ENCODE measurements around the gene B4GALT3.

Gene B4GALT3

GRCh38 chr1:161159913-161160243 is 17.4 kb downstream of the B4GALT3 start:
- DNase-seq = no peak

- DNase-seq = peak; percentile 94
Observed at GRCh38 chr1:161159087-161159912, 18.0 kb downstream of the B4GALT3 start, which contains the start of gene USP21. TSS of gene USP21 (plus strand) at chr1:161159500. CDS start at chr1:161160641, 1,141 bp downstream.

DNA sequence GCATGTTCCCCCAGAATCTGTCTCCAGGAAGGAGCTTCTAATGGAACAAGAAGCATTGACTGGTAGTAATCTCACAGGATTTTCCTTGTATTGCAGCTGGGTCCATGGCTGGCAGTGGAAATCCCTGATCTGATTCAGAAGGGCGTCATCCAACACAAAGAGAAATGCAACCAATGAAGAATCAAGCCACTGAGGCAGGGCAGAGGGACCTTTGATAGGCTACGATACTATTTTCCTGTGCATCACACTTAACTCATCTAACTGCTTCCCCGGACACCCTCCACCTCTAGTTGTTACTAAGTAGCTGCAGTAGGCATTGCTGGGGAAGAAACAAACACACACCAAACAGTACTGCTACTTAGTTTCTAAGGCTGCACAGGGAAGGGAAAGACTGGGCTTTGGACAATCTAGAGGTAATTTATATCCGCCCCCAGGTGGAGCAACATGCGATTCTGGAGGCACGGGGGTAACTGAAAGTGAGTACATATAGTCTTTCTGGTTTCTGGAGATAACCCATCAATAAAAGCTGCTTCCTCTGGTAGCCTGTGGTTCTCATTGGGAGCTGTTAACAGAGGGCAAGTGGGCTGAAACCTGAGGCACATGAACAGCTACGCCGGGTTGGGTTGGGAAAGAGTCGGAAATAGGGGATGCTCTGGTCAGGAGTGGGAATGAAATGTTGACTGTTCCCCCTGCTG is 18.8 kb downstream of the B4GALT3 start:
- no peak for DNase-seq

- DNase-seq = no peak
Observed at GRCh38 chr1:161157867-161158266, 19.4 kb downstream of the B4GALT3 start.

DNA sequence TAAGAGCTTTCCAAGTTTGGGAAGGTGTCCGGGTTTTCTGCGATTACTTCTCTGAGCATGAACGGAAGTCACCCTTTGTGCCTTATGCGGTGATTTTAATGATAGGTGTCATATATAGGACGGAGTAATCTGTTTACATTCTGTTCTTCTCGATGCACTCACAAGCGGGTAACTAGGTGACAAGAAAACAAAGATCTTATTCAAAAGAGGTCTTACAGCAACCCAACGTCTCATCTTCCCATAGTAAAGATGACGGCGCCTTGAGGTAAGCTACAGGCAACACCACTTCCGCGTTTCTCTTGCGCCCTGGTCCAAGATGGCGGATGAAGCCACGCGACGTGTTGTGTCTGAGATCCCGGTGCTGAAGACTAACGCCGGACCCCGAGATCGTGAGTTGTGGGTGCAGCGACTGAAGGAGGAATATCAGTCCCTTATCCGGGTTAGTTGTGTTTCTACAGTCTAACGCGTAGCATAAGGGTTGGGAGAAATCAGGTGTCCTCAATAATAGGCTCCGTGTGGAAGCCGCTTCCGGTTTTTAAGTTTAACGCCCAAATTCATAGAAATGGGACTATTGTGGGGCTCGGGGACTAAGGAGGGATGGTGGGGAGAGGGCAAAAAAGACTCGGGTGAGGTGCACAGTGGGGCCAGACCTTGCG is 23.5 kb downstream of the B4GALT3 start, which contains the start of gene UFC1:
TSS of gene UFC1 (plus strand) at position 297 of the 656 bp plus-strand sequence. CDS start at position 317, 20 bp downstream.
- DNase-seq = peak; percentile 85

- no peak for DNase-seq
Observed at GRCh38 chr1:161153176-161153575, 24.1 kb downstream of the B4GALT3 start.

GRCh38 chr1:161145832-161146231 is 31.5 kb downstream of the B4GALT3 start:
- no peak for DNase-seq

DNA sequence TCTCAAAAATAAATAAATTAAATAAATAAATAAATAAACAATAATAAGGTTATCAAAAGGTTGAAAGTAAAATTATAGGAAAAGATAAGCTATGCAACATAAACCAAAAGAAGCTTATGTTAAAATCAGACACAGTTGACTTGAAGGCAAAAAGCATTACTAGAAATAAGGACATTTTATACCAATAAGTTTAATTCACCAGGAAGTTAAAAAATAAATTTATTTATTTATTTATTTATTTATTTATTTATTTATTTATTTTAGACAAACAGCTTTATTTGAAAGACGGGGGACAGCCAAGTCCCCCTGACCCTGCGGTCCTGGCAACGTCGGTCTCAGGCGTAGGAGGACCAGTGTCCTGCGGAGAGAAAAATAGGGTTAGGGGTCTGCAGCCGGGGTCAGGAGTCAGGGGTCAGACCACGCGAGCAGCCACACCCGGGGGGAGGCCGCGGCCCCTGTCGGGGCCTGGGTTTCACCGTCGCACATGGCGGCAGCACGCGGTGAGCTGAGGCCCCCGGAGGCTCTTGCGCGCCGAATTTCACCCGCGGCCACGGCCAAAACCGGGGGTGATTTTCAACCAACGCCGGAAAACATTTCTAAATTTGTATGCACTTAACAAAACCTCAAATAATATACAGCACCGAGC is 36.4 kb downstream of the B4GALT3 start:
- DNase-seq = no peak

DNA sequence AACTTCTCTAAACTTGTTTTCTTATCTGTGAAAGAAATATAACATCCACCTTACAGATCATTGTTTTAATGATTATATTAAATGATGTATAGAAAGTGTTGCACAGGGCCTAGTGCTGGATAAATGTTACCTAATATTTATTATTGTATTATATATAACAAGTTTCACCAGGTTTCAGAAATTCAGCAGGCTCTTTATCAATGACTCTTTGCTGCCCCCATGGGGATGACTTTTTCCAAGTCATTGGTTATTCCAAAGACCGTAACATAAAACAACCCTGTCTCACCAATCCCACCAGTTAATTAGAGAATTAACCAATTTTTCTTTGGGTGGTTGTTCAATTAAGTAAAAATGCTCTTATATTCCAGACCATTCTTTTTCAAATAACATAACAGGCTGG is 37.5 kb downstream of the B4GALT3 start:
- peak; percentile 54 for DNase-seq

DNA sequence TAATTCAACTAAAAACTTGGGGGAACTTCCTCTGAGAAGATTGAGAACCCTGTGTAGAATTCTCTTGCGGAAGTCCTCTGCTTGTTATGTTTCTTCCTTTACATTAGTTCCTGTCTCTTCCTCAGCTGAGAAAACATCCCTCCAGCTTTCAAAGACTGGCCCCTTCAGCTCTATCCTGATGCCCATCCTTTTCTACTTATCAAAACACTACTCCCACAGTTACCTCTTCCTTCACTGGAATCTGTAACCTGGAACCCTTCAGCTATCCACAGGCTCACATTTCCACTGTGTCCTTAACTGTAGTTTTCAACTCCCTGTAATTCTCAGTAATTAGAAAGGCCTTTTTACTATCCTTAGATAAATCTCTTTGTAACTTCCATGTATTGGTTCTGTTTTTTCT is 38.9 kb downstream of the B4GALT3 start:
- DNase-seq = no peak

DNA sequence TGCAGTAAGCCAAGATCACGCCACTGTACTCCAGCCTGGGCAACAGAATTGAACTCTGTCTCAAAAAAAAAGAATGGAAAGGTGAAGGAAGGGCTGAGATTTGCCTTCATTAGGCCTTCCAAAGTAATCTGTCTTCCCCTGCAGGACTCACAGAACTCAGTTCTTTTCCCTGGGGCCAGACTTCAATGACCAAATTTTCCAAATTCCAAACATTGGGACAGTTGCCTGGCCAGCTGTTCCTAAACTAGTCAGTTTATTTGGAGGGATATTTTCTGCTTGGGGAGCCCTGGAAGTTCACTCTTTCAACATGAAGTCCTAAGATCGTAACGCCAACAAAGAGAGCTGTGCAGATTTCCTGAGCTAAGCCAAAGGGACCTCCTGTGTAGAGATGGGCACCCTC is 39.4 kb downstream of the B4GALT3 start:
- no peak for DNase-seq

DNA sequence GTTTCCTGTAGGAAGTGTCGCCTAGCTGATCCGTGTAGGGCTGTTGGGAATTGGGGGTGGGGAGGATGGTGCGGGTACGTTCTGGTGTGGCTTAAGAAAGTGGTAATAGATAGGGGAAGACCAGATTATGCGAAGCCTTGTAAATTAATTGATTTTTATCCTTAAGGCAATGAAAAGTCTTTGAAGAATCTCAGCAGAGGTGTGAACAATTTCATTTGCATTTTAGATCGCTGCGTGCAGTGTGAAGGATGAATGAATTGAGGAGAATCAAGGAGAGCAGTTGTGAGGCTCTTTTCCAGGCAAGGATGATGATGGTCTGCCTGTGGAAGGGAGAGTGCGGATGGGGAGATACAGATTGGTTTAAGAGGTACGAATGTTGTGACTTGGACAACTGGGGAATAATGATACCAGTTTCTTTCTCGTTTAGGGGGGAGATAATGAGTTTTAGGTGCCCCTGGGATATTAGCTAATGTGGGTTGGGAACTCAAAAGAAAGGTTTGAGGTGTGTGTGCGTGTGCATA is 44.0 kb downstream of the B4GALT3 start:
- DNase-seq = no peak

DNA sequence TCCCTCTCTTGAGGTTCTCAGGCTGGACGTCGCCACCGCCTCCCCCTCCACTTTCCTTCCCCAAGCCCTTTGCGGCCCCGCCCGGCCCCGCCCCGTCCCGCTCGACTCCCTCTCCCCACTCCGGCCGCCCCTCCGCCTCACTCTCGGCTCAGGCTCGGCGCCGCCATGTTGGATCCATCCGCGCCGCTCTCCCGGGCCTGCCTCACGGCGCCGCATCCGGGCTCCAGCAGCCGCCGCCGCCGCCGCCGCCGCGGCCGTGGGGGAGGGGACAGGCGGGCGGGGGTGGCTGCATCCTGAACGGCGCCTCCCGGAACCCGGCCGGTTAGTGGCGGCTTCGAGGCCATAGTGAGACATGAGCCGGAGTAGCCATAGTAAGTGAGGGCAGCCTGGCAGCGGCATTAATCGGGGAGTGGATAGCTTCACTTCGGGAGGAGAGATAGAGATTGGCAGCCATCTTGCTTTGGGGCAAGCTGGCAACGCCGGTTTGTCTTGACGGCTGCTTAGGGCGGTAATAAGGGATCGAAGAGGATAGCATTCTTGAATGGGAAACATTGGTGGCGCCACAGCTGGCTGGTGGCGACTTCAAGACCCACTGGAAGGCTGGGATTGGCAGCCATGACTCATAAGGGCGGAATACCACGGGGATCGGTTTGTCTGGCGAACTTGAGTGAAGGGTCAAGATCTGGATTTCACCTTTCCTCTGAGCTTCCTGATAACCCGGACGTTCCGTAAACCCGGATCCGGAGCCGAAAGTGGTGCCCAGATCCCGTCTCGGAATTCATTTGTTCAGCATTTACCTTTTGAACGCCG is 44.7 kb downstream of the B4GALT3 start, which contains the start of gene DEDD:
TSS of gene DEDD (minus strand) at position 258 of the 810 bp plus-strand sequence. CDS start 8,205 bp downstream, outside the sequence.
- DNase-seq = peak; percentile 93

DNA sequence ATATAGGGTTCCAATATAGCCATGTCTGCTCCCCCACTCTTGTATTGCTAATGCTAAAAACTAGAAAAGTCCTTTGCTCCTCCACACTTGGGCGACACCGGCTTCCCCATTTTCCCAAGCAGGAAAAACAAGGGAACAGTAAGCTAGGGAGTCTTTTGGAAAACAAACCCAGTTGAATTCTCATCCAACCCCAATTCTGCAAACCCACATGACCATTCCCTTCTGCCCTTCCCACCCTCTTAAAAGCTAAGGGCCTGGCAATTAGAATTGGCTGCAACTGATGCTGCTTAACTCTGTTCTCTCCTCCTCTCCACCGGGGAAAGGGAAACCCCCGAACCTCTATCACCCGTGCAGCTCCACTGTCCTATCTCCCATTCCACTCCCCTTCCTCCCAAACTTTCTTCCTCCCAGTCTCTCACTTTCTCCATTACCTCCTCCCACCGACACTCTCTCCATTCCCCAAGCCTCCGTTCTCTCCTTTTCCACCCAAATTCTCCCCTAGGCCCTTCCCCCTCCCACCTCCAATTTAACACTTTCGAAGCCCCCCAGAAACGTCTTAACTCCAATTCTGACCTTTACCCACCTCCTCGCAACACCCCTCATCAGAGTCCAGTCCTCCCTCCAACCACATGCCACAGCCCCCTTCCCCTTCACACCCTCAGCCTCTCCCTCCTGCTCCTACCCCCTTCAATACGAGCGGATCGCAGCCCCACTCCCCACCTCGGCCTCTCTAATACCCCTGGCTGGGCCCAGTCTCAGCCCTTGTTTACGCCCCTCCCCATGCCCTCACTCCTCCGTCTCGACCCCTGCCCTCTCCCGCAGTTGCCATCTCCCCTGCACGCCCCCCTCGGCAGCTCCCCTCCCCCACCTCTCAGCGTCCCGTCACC is 45.5 kb downstream of the B4GALT3 start:
- no peak for DNase-seq

DNA sequence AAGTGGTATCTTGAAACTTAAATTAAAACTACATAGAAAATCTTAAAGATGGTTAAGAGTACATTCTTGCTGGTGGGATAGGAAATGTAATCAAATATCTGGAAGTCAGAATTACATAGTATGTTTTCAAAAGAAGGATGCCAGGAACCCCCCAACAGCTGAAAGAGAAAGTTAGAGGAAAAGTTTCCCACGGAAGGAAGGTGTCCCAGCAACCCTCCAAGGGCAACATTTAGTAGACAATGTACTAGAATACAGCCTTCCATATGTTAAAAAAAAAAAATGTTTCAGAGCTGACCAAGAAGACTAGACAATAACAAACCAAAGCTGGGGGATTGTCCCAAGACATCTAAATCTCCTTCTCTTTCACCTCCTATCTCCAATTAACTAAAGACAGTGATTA is 47.0 kb downstream of the B4GALT3 start:
- no peak for DNase-seq

DNA sequence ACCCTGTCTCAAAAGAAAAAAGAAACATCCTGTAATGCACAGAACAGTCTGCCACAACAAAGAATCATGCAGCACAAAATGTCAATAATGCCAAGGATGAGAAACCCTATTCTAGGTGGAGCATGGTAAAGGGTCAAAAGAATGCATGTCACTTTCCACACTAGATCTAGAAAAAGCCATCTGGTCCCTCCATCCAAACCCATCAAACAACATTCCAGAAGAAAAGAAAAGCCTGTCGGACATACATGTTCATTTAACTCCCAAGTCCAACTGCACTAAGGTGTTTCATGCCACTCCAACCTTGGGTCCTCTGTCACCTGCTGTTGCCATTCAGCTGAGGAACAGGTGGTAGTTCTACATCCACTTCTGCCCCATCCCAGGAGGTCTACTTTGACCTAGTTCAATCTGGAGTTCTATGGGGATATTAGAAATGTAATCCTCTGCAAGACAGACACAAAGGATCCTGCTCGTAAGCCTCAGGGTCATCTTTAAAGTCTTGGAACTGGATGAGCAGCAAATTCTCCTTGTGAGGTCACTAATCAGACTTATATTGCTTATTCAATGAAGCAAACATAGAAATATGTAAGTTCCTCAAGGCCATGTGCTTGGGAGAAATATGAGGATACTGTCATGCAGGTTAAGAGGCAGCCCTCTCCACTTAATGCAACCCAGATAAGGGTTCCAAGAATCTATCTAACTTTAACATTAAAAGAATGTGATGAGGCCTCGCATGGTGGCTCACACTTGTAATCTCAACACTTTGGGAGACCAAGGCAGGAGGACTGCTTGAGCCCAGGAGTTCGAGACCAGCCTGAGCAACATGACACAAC is 48.5 kb downstream of the B4GALT3 start:
- DNase-seq = no peak

- no peak for DNase-seq
Observed at GRCh38 chr1:161127649-161128048, 49.7 kb downstream of the B4GALT3 start.

DNA sequence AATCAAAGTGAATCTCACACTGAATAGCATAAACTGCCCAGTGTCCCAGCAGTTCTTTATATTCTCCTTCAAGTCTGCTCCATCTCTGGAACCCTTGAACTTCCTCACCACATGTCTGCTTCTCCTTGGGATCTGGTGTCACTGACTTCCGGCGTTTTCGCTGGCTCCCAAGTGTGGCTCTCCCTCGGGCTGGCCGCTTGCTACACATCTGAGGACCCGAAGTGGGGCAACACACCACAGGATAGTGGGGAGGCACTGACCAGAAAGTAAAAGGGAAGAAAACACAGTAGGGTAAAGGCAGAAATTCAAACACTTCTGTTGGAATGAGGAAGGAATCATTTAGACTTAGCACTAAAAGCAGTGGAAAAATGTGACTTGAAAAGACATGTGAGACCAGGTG is 54.3 kb downstream of the B4GALT3 start:
- DNase-seq = no peak

DNA sequence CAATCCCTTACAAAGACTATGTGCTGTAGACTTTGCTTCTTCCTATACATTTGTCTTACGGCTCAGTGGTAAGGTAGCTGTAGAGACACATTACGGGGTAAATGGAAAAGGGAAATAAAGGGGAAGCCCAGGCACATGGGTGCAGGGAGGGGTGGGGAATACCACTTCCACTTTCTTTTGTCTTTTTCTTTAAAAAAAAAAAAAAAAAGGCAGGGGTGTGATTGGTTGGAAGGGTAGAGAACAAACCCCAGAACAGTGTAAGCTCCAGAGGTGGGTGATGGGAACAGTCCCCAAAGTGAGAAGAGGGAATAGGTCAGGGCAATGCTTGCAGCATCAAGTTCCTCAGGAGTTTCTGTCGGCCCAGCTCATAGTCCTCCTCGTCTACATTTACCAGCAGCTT is 55.5 kb downstream of the B4GALT3 start:
- DNase-seq = no peak
